ENCODE data around the gene CCR9.

Gene CCR9

DNA sequence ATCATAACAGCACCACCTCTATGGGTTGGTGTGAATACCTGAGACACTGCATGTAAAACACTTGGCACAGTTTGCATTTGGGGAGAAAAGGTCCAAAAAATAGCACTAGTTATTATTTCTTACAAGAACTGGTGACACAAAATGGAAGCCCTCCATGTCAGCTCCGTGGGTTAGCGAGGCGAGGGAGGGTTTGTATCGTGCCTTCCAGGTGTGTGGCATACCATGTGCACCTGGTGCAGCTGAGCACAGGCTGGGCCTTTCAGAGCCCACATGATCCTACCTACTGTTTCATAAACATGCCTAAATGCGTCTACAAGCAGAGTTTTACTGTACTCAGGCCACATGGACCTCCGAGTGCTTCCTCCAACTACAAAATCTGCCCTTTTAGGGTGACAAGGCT, 62.5 kb downstream of the CCR9 start:
- no peaks in the 10 kb centered on the region for H3K27me3 ChIP-seq (ENCODE audit: insufficient read depth, low read length)
- H3K36me3 ChIP-seq (ENCODE audit: insufficient read depth, low read length), result peaks cover 73% of the 10 kb centered on the region
- H3K4me1 ChIP-seq (ENCODE audit: insufficient read depth, low read length), result no peaks in the 10 kb centered on the region
- no peaks in the 10 kb centered on the region for H3K9me3 ChIP-seq (ENCODE audit: low read length)
- H3K4me3 ChIP-seq (ENCODE audit: low read length), result no peak overlapping the region
- H2AFZ ChIP-seq (ENCODE audit: low read depth, low read length), result no peak overlapping the region

DNA sequence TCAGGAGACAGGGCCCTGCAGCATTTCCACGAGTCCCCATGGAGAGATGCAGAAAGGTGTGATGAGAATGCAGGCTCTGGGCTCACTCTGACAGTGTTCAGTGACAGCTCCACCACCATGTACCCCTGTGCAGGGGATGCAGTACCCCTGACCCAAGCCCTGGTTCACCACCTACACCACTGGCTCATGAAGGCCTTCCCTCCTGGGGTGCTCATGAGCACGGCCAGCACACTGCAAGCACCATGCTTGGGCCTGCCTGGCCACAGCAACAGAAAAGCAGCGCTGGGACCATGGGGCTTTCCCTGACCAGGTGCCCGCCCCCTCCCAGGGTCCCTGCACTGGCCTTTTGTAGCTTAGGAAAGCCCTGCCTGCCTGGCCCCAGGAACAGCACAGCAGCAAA, 63.1 kb downstream of the CCR9 start:
- H3K27me3 ChIP-seq (ENCODE audit: insufficient read depth, low read length), result no peaks in the 10 kb centered on the region
- H2AFZ ChIP-seq (ENCODE audit: low read depth, low read length), result no peak overlapping the region
- H3K4me1 ChIP-seq (ENCODE audit: insufficient read depth, low read length), result no peaks in the 10 kb centered on the region
- peaks cover 78% of the 10 kb centered on the region for H3K36me3 ChIP-seq (ENCODE audit: insufficient read depth, low read length)
- no peak overlapping the region for H3K4me3 ChIP-seq (ENCODE audit: low read length)
- no peaks in the 10 kb centered on the region for H3K9me3 ChIP-seq (ENCODE audit: low read length)

DNA sequence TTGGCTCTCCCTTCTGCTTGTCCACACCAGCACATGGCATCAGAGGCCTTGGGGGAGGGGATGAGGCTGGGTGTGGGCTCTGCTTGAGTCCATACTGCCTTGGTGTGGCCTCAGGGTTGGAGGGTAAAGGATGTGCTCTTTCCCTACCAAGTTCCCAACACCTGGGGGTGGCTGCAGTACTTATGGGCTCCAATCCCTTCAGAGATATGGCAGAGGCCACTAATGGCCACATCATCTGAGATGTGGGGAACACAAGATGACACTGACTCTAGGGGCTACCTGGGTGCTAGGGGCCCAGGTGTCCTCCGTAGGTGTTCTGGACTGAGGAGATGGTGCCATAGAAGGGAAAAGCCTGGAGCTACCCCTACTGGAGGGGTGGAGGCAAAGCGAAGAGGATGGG, 63.8 kb downstream of the CCR9 start:
- Histone ChIP-seq H3K9me3 (ENCODE audit: low read length) (no peaks in the 10 kb centered on the region), H2AFZ (ENCODE audit: low read depth, low read length) (no peak overlapping the region), H3K4me3 (ENCODE audit: low read length) (no peak overlapping the region), H3K36me3 (ENCODE audit: insufficient read depth, low read length) (peaks cover 84% of the 10 kb centered on the region), H3K4me1 (ENCODE audit: insufficient read depth, low read length) (no peaks in the 10 kb centered on the region), H3K27me3 (ENCODE audit: insufficient read depth, low read length) (no peaks in the 10 kb centered on the region)

DNA sequence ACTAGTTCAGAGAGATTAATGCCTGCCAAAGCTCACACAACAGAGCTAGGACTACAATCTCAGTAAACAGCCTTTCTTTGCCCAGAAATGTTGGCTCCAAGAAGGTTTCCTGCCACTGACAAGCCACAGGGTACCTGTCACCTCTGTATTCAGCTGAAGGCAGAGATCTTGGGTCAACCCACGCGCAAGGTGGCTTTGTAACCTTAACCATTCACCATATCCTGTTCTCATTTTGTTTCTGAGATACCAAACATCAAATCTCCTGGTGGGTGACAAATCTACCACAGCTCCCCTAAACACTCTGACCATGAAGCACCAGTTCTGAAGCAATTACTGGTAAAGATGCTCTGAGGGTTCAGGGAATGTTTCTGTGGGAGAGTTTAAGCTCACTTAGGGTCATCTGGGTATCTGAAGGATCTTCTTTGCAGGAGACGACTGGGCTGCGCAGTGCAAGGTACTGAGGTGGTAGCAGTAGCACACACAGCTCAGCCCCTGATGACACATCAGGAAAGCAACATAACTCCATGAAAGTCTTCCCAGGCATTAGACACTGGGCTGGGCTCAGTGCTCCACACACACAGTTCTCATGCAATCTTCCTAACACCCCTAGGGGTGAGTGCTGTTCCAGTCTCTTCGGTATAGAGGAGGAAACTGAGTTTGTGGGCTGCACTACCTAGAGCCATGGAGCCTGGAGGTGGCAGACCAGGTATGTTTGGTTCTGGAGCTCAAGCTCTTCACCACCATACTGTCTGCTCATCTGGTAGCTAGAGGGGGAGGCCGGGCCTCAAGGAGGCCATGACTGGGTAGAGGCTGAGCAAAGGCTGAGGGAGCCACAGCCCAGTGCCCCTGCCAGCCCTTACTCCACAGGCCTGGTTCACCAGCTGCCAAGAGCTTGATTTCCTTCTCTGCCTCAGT, 64.6 kb downstream of the CCR9 start:
- Histone ChIP-seq H3K27me3 (ENCODE audit: insufficient read depth, low read length) (no peaks in the 10 kb centered on the region), H3K4me1 (ENCODE audit: insufficient read depth, low read length) (no peaks in the 10 kb centered on the region), H3K9me3 (ENCODE audit: low read length) (no peaks in the 10 kb centered on the region), H3K36me3 (ENCODE audit: insufficient read depth, low read length) (peaks cover 86% of the 10 kb centered on the region), H2AFZ (ENCODE audit: low read depth, low read length) (no peak overlapping the region), H3K4me3 (ENCODE audit: low read length) (no peak overlapping the region)

- Histone ChIP-seq H3K9me3 (ENCODE audit: low read length) (no peaks in the 10 kb centered on the region), H3K4me1 (ENCODE audit: insufficient read depth, low read length) (no peaks in the 10 kb centered on the region), H3K4me3 (ENCODE audit: low read length) (no peak overlapping the region), H3K27me3 (ENCODE audit: insufficient read depth, low read length) (no peaks in the 10 kb centered on the region), H2AFZ (ENCODE audit: low read depth, low read length) (no peak overlapping the region), H3K36me3 (ENCODE audit: insufficient read depth, low read length) (peaks cover 87% of the 10 kb centered on the region)
Measured at GRCh38 chr3:45951946-45952345, 65.6 kb downstream of the CCR9 start.

DNA sequence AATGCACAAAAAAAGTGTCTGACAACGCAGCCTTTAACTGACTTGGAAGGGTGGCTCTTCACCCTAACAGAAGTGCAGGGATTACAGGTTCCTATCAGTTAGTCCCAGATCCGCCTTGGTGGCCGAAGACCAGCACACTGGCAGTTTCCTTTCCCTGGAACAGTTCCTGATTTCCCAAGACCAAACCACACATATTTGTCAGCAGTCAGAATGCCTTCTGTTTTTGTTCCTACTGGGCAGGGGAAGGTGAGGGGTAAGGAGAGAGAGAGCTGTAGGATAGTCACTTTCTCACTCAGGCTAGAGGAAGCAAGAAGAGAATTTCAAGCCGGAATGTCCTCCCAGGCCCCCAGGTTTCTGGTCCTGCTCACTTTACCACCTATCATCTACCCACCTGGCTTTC, 66.1 kb downstream of the CCR9 start:
- H3K4me1 ChIP-seq (ENCODE audit: insufficient read depth, low read length), result no peaks in the 10 kb centered on the region
- peaks cover 87% of the 10 kb centered on the region for H3K36me3 ChIP-seq (ENCODE audit: insufficient read depth, low read length)
- H3K4me3 ChIP-seq (ENCODE audit: low read length), result no peak overlapping the region
- no peak overlapping the region for H2AFZ ChIP-seq (ENCODE audit: low read depth, low read length)
- H3K27me3 ChIP-seq (ENCODE audit: insufficient read depth, low read length), result no peaks in the 10 kb centered on the region
- no peaks in the 10 kb centered on the region for H3K9me3 ChIP-seq (ENCODE audit: low read length)
